ENCODE data around the gene MOB1B.

The MOB1B gene

DNA sequence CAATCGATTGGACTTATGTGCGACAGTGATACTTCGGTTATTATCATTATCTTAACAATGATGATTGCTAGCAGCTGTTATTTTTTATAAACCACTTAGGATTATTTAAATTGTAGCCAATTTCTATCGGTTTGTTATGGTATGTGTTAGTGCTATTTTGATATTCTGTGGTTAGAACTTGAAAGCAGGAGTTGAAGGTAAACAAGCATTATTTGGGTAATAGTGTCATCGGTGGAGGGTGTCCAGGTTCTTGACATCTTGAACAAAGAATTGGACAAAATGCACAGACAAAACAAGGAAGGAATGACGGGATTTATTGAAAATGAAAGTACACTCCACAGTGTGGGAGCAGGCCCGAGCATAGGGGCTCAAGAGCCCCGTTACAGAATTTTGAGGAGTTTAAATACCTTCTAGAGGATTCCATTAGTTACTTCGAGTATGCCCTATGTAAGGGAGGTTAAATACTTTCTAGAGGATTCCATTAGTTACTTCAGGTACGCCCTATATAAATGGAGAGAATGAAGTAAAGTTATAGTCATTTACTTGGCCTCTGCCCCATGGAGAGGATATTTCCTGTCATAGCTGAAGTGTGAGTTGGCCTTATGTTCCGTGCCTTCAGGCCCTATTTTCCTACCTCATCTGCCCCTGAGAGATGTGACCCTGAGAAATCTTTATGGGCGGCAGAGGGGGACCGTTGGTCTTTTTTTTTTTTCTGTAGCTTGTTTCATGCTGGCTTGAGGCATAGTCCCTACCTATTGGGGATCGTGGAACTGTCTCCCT, 13.1 kb downstream of the MOB1B start:
- DNase-seq: no peak

DNA sequence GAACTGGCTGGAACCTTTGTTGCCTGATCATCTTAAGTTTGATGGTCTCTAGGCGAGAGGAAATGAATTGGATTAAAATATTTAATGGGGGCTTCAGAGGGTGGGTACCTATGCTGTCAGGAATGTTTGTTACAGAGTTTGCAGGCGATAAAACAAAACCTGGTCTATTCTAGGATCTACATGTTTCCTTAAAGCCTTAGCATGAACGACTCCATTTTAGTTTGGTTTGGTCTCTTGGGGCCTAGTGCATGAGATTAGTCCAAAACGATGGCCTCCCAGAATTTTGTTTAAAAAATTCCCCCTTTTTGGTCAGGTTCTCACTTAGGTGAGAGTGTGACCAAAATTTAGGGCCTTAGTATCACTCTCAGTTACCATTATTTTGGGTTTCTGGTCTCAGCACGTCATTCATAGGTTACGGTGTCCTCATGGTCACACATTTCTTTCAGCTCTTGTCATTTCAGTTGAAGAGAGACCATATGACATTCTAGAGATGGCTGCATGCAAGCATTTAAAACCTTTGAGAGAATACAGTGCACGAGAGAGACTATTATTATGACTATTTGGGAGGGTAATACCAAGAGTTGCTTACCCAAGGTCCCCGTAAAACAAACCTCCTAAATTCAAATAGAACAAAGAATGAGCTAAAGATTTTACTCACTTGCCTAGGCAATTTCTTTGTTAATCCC, 13.8 kb downstream of the MOB1B start:
- no peak for DNase-seq

DNA sequence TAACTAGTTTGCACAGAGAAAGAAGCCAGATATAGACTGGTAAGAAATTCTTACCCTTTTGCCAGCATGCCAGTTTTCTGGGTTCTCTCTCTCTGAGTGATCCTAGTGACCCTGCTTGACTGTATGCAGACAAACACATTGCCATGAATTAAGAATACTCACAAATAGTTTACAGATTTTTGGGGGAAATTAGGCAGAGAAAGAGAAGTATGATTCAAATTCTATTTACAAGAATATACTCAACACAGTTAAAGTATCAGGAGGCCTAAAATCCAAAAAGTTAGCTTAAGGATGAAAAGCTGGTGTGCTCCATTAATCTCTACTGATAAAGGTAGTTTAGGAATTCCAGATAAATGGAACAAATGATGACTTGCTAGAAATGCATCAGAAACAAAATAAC, 18.4 kb downstream of the MOB1B start:
- DNase-seq: no peak

DNA sequence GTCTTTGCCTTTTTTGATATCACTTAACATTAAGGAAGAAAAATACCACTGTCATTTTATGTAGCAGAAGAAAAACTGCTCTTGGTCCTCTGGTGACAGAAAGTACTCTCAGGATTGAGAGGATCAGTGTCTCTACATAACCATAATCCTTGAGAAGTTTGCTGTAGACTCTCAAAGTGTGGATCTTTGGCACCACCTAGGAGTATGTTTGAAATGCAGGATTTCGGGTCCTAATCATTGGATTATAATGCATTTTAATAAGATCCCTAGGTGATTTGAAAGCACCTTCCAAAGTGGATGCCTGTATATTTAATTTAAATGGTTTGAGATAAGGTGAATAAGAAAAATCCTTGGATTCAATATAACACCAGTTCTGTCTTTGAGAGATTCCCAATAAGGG, 23.2 kb downstream of the MOB1B start:
- DNase-seq: no peak

DNA sequence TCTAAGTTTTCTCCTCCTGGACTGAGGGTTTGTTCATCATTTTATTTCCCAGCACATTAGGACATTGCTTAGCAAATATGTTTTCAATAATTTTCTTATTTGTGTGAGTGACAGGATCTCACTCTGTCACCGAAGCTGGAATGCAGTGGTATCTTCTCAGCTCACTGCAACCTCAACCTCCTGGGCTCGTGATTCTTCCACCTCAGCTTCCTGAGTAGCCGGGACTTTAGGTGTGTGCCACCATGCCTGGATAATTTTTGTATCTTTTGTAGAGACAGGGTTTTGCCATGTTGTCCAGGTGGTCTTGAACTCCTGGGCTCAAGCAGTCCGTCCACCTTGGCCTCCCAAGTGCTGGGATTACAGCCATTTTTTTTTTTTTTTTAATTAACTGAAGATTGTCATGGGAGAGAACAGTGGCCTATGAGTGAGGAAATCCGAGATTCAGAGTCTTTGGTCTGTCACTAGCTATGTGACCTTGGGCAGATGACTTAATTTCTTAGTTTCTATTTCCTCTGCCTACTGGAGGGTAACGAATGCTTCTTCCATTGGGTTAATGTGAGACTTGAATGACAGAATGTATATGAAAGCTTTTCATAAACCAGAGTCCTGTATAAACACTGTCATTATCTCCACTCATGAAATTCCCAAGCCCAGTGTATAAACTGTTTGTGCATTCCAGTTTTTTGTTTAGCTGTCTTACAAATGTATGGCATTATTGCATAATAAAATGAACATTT, 23.9 kb downstream of the MOB1B start:
- no peak for DNase-seq

DNA sequence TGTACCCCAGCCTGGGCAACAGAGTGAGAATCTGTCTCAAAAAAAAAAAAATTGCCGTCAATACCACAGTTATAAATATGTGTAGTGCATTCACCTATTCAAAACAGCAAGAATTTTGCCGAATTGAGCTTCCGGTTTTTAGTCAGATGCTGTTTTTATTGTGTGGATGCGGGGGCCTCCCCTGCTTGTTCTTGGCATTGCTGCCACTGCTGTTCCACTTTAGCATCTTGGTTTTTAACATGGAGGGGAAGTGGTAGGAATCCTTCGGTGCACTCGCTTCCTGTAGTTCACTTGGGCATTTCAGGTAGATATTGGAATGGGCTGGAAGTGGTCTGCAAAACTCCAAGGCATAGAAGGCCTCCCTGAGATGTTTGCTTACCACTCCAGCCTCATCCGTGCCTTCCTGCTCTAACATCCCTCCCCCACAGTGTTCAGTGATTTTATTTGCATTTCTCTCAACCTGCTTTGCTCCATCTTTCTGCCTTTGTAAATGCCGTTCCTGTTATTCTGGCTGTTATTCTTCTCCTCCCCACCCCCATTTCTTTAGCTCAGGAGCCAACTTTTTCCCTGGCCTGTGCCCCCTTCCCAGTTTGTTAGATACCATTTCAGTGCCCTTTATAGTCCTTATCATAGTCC, 25.5 kb downstream of the MOB1B start:
- no peak for DNase-seq

DNA sequence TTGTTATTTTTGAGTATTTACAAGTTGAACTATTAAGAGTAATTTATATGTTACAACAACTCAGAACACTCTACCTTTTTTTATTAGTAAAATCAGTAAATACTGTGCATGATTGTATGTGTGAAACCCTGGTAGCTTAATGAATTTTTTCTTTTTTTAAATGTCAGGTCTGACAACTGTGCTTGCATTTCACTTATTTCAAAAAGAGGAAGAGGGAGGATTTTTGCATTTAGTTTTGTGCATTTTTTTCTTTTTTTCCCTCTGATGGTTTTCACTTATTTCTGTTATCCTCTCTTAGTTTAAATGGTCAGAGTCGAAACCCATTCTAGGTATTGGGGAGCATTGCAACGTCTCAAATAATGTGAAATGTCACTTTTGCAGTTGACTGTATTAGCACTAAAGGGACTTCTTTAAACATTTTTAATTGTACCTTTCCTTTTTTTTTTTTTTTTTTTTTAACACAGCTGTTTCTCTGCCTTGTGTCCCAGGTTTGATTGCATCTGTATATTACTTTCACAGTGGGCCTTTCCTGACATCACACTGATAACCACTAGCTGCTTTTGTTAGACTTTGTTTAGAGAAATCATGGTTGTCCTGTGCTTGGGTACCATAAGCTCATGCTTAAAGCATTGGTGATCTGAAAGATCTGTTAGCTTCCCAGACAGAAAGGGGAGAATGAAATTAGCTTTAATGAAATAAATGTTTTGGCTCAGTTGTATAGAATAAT, 28.5 kb downstream of the MOB1B start:
- no peak for DNase-seq

DNA sequence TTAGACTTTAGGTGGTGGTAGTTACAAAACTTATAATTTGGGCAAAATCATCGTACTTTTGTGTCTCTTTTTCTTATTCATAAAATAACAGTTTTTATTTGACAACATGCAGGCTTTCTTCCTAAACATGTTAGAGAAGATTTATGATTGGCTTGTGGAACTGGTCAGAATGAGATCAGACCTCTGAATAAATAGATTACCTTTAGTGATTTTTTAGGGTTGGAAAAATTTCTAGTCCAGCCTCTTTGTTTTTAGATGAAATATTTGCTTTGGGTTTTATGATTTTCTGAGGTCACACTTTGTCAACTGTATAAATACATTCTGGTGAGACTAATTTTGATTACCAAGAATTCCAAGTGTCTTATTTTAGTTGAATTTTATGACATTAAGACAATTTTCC, 29.2 kb downstream of the MOB1B start:
- DNase-seq: no peak

DNA sequence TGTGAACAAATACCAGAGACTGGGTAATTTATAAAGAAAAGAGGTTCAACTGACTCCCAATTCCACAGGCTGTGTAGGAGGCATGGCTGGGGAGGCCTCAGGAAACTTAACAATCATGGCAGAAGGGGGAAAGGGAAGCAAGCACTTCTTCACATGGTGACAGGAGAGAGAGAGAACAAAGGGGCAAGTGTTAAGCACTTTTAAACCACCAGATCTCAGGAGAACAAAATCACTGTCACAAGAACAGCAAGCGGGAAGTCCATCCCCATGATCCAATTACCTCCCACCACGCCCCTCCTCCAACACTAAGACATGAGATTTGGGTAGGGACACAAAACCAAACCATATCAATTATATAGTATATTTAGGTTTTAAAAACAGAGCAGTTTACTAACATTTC, 30.8 kb downstream of the MOB1B start:
- peak; percentile 27 for DNase-seq

DNA sequence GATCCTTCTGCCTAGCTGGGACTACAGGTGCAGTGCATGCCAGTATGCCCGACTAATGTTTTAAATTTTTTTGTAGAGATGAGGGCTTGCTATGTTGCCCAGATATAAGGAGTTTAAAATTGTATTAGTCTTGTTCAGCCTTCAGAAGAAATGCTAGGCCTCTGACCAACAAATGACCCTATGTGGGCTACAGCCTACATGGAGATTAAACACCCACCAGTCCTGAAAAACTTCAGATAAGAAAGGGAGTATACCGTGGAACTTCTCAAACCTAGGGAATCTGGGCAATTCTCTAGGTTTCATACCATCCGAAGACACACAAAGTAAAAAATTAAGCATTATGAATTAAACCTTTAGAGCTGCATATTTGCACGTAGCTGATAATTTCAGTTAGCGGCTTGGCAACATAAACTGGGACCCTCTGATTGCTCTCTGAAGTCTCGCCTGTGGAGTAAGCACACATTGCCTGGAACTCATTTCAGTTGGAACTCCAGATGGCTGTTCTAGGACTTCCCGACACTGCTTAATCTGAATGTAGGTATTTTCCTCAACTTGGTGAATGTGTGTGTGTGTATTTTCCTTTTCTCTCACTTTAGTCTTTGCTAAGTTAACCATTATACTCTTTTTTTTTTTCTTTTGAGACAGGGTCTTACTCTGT, 33.0 kb downstream of the MOB1B start:
- no peak for DNase-seq

DNA sequence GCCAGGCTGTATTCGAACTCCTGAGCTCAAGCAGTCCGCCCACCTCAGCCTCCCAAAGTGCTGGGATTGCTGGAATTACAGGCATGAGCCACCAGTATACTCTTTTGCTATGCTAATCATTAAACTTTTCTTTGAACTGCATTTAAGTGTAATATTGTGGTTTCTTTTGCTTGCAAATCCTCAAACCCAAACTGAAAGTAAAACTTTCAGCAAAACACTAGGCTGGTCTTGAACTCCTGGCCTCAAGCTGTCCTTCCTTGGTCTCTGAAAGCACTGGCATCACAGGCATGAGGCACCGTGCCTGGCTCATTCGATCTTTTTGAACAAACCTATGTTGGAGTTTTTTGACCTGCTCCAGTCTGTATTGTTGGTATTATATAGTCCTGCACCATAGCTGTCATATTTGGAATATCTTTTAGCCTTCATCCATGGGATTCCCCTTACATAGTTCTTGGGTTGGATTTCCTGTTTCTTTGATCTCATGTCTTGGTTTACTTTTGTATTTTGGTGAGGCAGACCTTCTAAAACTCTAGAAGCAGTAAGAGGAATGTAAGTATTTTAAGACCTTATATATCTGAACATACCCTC, 34.1 kb downstream of the MOB1B start:
- DNase-seq: no peak

DNA sequence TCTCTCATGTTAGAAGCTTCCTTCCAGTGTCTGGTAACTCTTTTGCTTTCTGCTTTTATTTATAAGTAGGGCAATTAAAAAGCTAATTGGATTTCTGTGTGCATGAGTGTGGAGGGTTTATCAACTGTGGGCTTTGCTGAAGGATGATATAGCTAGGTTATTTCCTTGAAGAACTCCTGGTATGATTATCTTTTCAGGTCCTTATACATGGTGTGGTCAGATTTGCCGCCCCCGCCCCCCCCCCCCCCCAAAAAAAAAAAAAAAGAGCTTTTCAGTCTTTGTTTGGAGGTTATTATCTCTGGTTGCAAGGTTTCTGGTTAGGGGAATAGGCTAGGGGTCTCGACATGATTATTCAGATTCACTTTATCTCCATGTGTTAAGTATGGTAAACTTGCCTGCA, 35.9 kb downstream of the MOB1B start:
- DNase-seq: peak; percentile 82

DNA sequence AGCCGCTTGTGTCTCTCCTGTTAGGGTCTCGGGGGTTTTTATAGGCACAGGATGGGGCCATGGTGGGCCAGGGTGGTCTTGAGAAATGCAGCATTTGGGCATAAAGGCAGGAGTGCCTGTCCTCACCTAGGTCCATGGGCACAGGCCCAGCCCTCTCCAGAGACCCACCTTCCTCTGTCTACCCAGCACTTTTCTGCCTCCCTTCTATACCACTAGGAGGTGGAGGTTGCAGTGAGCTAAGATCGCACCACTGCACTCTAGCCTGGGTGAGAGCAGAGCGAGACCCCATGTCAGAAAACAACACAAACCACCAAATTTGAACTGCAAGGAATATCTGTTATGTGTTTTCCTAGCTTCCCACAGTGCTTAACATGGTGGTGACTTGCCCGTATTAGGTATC, 38.0 kb downstream of the MOB1B start:
- DNase-seq: no peak

DNA sequence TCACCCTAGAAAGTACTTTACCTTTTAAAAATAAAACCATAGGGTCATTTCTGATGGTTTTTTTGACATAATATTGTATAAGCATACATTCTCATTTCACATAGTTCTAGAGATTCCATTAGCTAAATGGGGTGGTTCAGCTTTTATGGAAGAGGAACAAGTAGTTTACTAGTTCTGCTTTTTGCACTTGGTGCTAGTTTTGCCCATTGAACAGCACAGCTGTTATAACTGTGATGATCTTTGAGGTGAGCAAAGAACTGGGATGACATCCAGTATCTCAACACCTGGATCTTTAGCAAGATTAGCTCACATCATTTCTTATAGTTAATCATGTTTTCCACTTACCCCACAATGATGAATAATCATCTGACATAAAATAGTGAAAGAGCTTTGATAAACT, 40.9 kb downstream of the MOB1B start:
- no peak for DNase-seq

DNA sequence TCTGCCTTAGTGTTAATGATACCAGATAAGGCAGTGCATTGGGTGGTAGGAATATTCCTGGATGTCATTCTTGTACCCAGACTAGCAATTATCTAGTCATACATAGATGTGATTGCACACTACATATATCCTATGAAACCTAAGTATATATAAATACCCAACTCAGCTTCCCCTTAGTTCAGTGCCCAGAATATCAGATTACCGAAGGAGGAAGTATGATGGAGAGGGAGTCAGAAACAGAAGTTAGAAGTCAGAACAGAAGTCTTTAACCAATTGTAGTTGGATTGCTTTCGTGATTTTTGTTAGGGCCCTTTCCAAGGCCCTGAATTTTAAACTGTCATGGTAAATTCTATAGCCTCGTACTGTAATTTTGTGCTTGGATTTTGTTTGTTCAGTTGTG, 42.9 kb downstream of the MOB1B start:
- DNase-seq: no peak

DNA sequence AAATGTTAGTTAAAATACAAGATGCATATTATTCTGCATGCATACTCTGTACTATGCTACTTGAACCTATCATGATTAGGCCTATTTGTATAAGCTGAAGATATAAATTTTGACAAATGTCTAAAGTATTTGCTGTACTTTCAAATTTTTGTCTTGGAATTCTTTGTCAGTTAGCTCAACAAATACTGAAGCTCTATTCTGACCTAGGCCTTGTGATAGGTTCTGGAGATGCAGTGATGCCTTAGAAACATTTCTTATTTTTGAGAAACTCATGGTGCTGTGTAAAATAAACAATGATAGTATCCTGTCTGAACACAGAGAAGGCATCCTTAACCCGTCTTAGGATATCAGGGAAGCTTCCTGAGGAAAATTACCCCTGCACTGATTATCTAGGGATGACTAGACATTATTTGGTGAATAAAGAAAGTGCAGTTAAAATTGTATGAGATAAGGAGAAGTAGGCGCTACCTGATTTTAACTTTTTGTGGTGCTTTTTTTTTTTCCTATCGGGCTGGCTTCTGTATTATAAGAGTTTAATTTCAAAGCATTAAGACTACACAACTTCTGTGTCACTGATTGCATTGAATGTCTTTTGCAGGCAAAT, 43.4 kb downstream of the MOB1B start:
- no peak for DNase-seq

DNA sequence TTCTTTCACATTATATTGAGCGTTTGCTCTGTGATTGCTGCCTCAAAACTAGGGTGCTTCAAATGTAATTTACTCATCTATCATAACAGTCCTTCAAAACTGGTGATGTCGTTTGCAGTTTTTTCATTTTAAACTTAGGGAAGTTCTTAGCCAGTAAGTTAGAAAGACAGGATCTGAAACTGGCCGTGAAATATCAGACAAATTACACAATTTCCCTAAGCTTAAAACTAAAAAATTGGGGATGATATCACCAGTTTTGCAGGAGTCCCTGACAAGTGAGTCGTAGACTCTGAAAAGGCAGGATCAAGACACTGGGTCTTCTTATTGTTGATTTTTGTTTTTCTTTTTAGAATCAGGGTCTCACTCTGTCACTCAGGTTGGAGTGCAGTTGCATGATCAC, 44.8 kb downstream of the MOB1B start:
- DNase-seq: no peak

DNA sequence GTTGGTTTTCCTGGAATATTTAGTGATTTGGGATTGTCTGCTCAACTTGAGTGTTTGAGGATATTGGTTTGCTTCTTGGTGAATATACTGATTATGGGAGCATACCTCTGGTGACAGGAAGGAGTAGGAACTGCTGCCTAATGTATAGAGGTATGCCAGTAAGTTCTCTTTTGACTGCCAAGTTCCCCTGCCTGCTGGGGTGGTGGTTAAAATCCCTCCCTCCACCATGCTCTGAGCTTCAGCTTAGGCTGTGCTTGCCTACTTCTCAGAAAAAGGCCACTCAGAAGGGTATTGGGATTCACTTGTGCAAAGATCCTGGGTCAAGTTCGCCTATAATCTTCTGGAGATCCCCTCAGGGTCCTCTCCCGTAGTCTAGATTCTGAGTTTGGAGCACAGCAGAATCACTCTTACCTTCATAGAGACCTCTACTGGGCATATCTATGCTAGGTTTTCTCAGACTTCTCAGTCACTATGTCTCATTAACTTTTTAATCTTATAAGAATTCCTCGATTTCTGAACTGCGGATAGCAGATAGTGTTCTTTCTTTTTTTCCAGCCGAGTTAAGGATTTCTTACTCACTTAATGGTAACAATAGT, 46.6 kb downstream of the MOB1B start:
- DNase-seq: peak; percentile 27

DNA sequence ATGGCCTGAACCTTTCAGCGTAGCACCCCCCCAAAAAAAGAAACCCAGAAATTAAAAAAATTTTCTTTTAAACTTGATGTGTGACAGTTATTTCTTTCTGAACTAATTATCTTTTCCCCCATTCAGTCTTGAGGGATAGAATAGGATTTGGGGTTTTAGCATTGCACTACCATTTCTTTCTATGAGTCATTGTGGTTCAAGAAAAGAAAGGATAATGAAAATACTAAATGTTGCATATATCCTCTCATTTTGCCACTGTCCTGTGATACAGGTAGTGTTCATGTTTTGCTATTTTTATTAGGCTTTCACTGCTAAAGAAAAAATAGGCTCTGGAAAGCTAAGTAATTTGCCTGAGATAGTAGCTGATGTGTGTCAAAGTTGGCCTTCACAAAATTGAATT, 51.9 kb downstream of the MOB1B start:
- DNase-seq: no peak

DNA sequence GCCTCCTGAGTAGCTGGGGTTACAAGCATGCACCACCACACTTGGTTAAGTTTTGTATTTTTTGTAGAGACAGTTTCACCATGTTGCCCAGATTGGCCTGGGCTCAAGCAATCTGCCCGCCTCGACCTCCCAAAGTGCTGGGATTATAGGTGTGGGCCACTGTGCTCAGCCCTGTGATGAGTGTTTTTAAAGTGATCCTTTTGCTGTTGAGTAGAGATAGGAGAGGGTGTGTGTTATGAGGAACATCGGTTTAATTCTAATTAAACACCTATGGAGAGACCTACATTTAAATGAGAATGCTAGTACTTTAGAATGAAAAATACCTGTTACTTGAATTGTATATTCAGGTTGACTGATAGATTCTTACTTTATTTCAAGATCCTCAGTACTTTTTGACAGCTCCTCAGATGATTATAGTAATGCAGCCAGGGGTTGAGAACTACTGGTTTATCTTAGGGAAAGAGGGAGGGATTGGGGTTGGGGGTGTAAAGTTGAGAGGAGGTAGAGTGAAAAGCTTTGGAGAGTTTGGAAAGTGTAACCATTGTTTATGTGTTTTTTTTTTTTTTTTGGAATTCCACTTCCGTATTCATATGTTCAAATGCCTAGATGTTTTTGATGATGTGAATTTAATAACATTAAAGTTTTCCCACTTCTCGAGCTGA, 54.5 kb downstream of the MOB1B start:
- no peak for DNase-seq

DNA sequence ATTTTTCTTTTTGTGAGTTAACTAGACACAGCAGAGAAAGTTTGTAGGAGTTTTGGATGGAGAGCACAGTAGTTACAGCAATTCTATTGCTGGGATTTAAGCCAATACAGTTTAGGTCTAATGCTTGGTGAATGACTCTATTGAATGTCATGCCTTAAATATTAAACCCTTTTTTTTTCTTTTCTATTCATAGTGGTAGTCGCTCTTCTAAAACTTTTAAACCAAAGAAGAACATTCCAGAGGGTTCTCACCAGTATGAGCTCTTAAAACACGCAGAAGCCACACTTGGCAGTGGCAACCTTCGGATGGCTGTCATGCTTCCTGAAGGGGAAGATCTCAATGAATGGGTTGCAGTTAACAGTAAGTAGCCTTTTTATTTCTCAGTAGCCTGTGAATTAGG, 56.5 kb downstream of the MOB1B start:
- no peak for DNase-seq

Measured in NCI-H82 (cell line).